HEK293 (cell line): ENCODE data around the gene CNKSR3.

Experiments used
- CTCF ChIA-PET: fragments of 350-600 bp; formaldehyde crosslinking; extraction: SDS; loops from one replicate; lab custom pipeline; 2021; ENCODE audit warnings: antibody characterized with exemption; lab: Yijun Ruan, JAX
- POLR2A ChIA-PET: fragments of 300-600 bp; formaldehyde crosslinking; extraction: SDS; loops from one replicate; lab custom pipeline; 2020; ENCODE audit warnings: antibody characterized with exemption, inconsistent platforms; lab: Yijun Ruan, JAX
- H3K27ac ChIP-seq: fragments of 200-500 bp; sonication (Bioruptor generic); 2 replicates; pipeline ENCODE4 v1.5.1; 2014; ENCODE audit warnings: low read depth, low read length, control low read depth, inconsistent platforms; ENCODE audit errors: extremely low read depth
- H3K36me3 ChIP-seq, 2 experiments: fragments of 200-500 bp in 1 of 2; sonication (Bioruptor generic) in 1 of 2; 1 replicate in 1 of 2; 2 replicates in 1 of 2; pipeline ENCODE4 v1.5.1; 2014 to 2017; ENCODE audit warnings: inconsistent platforms in 2 of 2, low read length in 2 of 2; ENCODE audit not compliant: control insufficient read depth in 2 of 2, insufficient read depth in 1 of 2
- H3K4me1 ChIP-seq: fragments of 200-500 bp; sonication (Bioruptor generic); 2 replicates; pipeline ENCODE4 v1.5.1; 2014; ENCODE audit warnings: mild to moderate bottlenecking, low read length, inconsistent platforms; ENCODE audit not compliant: control insufficient read depth, insufficient read depth
- H3K4me3 ChIP-seq: 2 replicates; pipeline ENCODE4 v1.5.1; 2011; ENCODE audit warnings: low read depth, mild to moderate bottlenecking, control low read depth, low read length, moderate library complexity
- H3K9me3 ChIP-seq: fragments of 200-500 bp; sonication (Bioruptor generic); 2 replicates; pipeline ENCODE4 v1.5.1; 2014; ENCODE audit warnings: low read depth, low read length, inconsistent platforms; ENCODE audit not compliant: control insufficient read depth, insufficient read depth
- EGR2 ChIP-seq: fragments of 450-650 bp; formaldehyde crosslinking; IDR thresholded peaks from 2 replicates; pipeline ENCODE4 v1.5.1; 2016; ENCODE audit warnings: low read depth, missing biosample characterization, missing genetic modification characterization
- KLF16 ChIP-seq: fragments of 450-650 bp; formaldehyde crosslinking; IDR thresholded peaks from 2 replicates; pipeline ENCODE4 v1.5.1; 2017; ENCODE audit warnings: missing biosample characterization, missing genetic modification characterization
- SCRT2 ChIP-seq: fragments of 450-650 bp; formaldehyde crosslinking; IDR thresholded peaks from 2 replicates; pipeline ENCODE4 v1.5.1; 2016; ENCODE audit warnings: missing biosample characterization, missing genetic modification characterization
- ZBTB1 ChIP-seq: fragments of 450-650 bp; formaldehyde crosslinking; IDR thresholded peaks from 2 replicates; pipeline ENCODE4 v1.5.1; 2016; ENCODE audit warnings: missing biosample characterization, missing genetic modification characterization
- ZBTB17 ChIP-seq: fragments of 450-650 bp; formaldehyde crosslinking; IDR thresholded peaks from 2 replicates; pipeline ENCODE4 v1.5.1; 2016; ENCODE audit warnings: missing biosample characterization, missing genetic modification characterization
- ZBTB8A ChIP-seq: fragments of 450-650 bp; formaldehyde crosslinking; IDR thresholded peaks from 2 replicates; pipeline ENCODE4 v1.5.1; 2016; ENCODE audit warnings: missing biosample characterization, missing genetic modification characterization
- ZFHX2 ChIP-seq: fragments of 450-650 bp; formaldehyde crosslinking; conservative IDR thresholded peaks from 2 replicates; pipeline ENCODE4 v1.5.1; 2016; ENCODE audit warnings: missing biosample characterization, missing genetic modification characterization
- ZNF10 ChIP-seq: fragments of 450-650 bp; formaldehyde crosslinking; IDR thresholded peaks from 2 replicates; pipeline ENCODE4 v1.5.1; 2017; ENCODE audit warnings: missing biosample characterization, missing genetic modification characterization
- ZNF19 ChIP-seq: fragments of 450-650 bp; formaldehyde crosslinking; IDR thresholded peaks from 2 replicates; pipeline ENCODE4; 2016; ENCODE audit warnings: missing biosample characterization, missing genetic modification characterization, low read depth
- ZNF324 ChIP-seq: fragments of 450-650 bp; formaldehyde crosslinking; IDR thresholded peaks from 2 replicates; pipeline ENCODE4 v1.5.1; 2016; ENCODE audit warnings: missing biosample characterization, missing genetic modification characterization
- ZNF335 ChIP-seq: fragments of 450-650 bp; formaldehyde crosslinking; conservative IDR thresholded peaks from 2 replicates; pipeline ENCODE4 v1.5.1; 2016; ENCODE audit warnings: missing biosample characterization, missing genetic modification characterization
- ZNF501 ChIP-seq: fragments of 450-650 bp; formaldehyde crosslinking; IDR thresholded peaks from 2 replicates; pipeline ENCODE4 v1.5.1; 2016; ENCODE audit warnings: missing biosample characterization, missing genetic modification characterization
- ZNF514 ChIP-seq: fragments of 450-650 bp; formaldehyde crosslinking; IDR thresholded peaks from 2 replicates; pipeline ENCODE4 v1.5.1; 2016; ENCODE audit warnings: missing biosample characterization, missing genetic modification characterization
- ZNF530 ChIP-seq: fragments of 450-650 bp; formaldehyde crosslinking; IDR thresholded peaks from 2 replicates; pipeline ENCODE4 v1.5.1; 2016; ENCODE audit warnings: low read depth, missing biosample characterization, missing genetic modification characterization
- ZNF555 ChIP-seq: fragments of 450-650 bp; formaldehyde crosslinking; conservative IDR thresholded peaks from 2 replicates; pipeline ENCODE4 v1.5.1; 2017; ENCODE audit warnings: missing biosample characterization, mild to moderate bottlenecking, missing genetic modification characterization, inconsistent platforms
- ZNF670 ChIP-seq: fragments of 450-650 bp; formaldehyde crosslinking; IDR thresholded peaks from 2 replicates; pipeline ENCODE4 v1.5.1; 2016; ENCODE audit warnings: missing biosample characterization, missing genetic modification characterization, low read depth
- ZNF830 ChIP-seq: fragments of 450-650 bp; IDR thresholded peaks from 2 replicates; pipeline ENCODE4 v1.5.0; 2018; ENCODE audit warnings: missing biosample characterization, missing genetic modification characterization, low read depth, mild to moderate bottlenecking, moderate library complexity
- ZSCAN23 ChIP-seq: fragments of 450-650 bp; formaldehyde crosslinking; IDR thresholded peaks from 2 replicates; pipeline ENCODE4 v1.5.1; 2016; ENCODE audit warnings: missing biosample characterization, missing genetic modification characterization
- TF ChIP-seq, protein P1 (sequence below): fragments of 450-650 bp; formaldehyde crosslinking; IDR thresholded peaks from 2 replicates; pipeline ENCODE4 v1.5.1; 2017; ENCODE audit warnings: missing biosample characterization, missing genetic modification characterization
- TF ChIP-seq, protein P2 (sequence below): fragments of 450-650 bp; formaldehyde crosslinking; IDR thresholded peaks from 2 replicates; pipeline ENCODE4 v1.5.1; 2017; ENCODE audit warnings: missing biosample characterization, missing genetic modification characterization
- TF ChIP-seq, protein P3 (sequence below): fragments of 450-650 bp; formaldehyde crosslinking; IDR thresholded peaks from 2 replicates; pipeline ENCODE4 v1.5.1; 2016; ENCODE audit warnings: missing biosample characterization, missing genetic modification characterization
- TF ChIP-seq, protein P4 (sequence below): fragments of 450-650 bp; formaldehyde crosslinking; IDR thresholded peaks from 2 replicates; pipeline ENCODE4 v1.5.1; 2016; ENCODE audit warnings: missing biosample characterization, missing genetic modification characterization, low read depth

CNKSR3 gene

DNA sequence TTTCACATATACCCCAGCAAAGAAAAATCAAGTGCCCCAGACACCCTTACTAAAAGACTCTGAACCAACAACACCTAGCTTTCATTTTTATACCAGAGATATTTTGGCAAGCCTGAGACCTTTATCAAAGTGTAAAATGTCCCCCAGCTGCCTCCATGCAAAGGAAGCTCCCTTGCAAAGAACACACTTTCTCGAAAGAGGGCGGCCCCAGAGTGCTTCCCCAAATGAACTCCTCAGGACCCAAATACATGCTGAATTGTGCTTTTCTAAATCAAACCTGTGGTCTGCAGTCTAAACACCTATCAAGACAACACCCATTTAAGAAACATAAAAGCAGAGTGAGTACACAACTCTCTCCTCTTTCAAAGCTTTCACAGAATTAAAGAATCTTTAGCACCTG, 154.4 kb downstream of the CNKSR3 start:
- H3K9me3 ChIP-seq, result no peaks in the 10 kb centered on the region
- no peaks in the 10 kb centered on the region for H3K4me1 ChIP-seq
- CTCF ChIA-PET, result interaction anchor here (0.6 to 0.7 kb wide), 2 partner anchors 14 to 76 kb away, joined by 3 read pairs; no protein-coding TSS in a partner anchor
- no peak overlapping the region for H3K4me3 ChIP-seq
- no peaks in the 10 kb centered on the region; a peak in 1 of 3 replicates for H3K36me3 ChIP-seq
- TF ChIP-seq ZBTB1 (tag by site-specific recombination) (no peak), ZSCAN23 (tag by site-specific recombination) (no peak), SCRT2 (tag by site-specific recombination) (no peak), ZBTB17 (tag by site-specific recombination) (no peak), ZNF830 (tag by site-specific recombination) (no peak), ZNF10 (tag by site-specific recombination) (no peak)
- TF ChIP-seq, protein P1, sequence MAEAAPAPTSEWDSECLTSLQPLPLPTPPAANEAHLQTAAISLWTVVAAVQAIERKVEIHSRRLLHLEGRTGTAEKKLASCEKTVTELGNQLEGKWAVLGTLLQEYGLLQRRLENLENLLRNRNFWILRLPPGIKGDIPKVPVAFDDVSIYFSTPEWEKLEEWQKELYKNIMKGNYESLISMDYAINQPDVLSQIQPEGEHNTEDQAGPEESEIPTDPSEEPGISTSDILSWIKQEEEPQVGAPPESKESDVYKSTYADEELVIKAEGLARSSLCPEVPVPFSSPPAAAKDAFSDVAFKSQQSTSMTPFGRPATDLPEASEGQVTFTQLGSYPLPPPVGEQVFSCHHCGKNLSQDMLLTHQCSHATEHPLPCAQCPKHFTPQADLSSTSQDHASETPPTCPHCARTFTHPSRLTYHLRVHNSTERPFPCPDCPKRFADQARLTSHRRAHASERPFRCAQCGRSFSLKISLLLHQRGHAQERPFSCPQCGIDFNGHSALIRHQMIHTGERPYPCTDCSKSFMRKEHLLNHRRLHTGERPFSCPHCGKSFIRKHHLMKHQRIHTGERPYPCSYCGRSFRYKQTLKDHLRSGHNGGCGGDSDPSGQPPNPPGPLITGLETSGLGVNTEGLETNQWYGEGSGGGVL (tag by site-specific recombination), result no peak
- POLR2A ChIA-PET, result no interaction called here
- H3K27ac ChIP-seq, result no peak overlapping the region

DNA sequence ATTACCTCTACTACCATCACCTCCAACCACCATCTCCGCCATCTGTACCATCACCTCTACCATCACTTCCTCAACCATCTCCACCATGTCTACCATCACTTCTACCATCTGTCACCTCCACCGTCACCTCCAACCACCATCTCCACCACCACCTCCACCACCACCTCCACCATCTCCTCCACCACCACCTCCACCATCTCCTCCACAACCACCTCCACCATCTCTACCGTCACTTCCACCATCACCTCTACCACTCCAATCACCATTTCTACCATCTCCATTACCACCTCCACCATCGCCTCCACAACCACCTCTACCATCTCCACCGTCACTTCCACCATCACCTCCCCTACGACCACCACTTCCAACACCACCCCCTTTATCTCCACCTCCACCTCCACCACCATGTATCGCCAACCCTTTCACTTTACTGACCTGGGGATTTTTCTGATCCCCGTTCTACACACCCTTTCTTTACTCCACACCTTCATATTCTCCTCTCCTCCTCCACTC, 156.2 kb downstream of the CNKSR3 start:
- no peak for TF ChIP-seq ZNF530
- TF ChIP-seq EGR2 (tag by site-specific recombination), result peak; percentile 76; the same call in 1 of the 2 replicates
- TF ChIP-seq ZFHX2 (tag by site-specific recombination), result peak; percentile 60; the same call in 1 of the 2 replicates
- TF ChIP-seq, protein P2, sequence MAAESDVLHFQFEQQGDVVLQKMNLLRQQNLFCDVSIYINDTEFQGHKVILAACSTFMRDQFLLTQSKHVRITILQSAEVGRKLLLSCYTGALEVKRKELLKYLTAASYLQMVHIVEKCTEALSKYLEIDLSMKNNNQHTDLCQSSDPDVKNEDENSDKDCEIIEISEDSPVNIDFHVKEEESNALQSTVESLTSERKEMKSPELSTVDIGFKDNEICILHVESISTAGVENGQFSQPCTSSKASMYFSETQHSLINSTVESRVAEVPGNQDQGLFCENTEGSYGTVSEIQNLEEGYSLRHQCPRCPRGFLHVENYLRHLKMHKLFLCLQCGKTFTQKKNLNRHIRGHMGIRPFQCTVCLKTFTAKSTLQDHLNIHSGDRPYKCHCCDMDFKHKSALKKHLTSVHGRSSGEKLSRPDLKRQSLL, result peak; percentile 82; the same call in 1 of the 2 replicates
- H3K36me3 ChIP-seq, result no peaks in the 10 kb centered on the region; a peak in 1 of 3 replicates
- ChIA-PET CTCF (interaction anchor here (0.6 to 1.2 kb wide), 2 partner anchors 17 to 200 kb away, joined by 4 to 5 read pairs; no protein-coding TSS in a partner anchor), POLR2A (no interaction called here)
- no peak overlapping the region for H3K4me3 ChIP-seq
- H3K27ac ChIP-seq, result no peak overlapping the region
- no peaks in the 10 kb centered on the region for H3K9me3 ChIP-seq
- H3K4me1 ChIP-seq, result no peaks in the 10 kb centered on the region

DNA sequence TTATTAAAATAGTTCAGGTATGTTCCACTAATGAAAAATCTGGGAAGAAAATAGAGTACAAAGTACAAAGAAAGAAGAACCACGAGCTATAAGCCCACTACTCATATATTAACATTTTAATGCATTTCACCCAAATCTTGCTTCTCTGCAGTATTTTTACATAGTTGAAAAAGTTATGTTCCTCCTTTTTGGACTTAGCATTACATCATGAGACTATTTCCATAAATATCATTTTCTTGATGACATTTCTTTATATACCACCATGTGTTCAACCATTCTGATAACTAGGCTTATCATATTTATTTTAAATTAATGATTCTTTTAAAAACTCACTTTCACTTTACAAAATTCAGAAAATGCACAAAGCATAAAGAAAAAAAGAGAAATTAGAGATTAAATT, 156.9 kb downstream of the CNKSR3 start:
- CTCF ChIA-PET, result no interaction called here
- no peak for TF ChIP-seq ZBTB8A (tag by site-specific recombination)
- no peak for TF ChIP-seq ZNF514 (tag by site-specific recombination)
- TF ChIP-seq ZNF335 (tag by site-specific recombination), result no peak
- TF ChIP-seq, protein P3, sequence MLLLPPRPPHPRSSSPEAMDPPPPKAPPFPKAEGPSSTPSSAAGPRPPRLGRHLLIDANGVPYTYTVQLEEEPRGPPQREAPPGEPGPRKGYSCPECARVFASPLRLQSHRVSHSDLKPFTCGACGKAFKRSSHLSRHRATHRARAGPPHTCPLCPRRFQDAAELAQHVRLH (tag by site-specific recombination), result no peak
- TF ChIP-seq ZNF324 (tag by site-specific recombination), result no peak
- TF ChIP-seq ZNF19 (tag by site-specific recombination), result no peak
- TF ChIP-seq KLF16 (tag by site-specific recombination), result no peak
- TF ChIP-seq, protein P4, sequence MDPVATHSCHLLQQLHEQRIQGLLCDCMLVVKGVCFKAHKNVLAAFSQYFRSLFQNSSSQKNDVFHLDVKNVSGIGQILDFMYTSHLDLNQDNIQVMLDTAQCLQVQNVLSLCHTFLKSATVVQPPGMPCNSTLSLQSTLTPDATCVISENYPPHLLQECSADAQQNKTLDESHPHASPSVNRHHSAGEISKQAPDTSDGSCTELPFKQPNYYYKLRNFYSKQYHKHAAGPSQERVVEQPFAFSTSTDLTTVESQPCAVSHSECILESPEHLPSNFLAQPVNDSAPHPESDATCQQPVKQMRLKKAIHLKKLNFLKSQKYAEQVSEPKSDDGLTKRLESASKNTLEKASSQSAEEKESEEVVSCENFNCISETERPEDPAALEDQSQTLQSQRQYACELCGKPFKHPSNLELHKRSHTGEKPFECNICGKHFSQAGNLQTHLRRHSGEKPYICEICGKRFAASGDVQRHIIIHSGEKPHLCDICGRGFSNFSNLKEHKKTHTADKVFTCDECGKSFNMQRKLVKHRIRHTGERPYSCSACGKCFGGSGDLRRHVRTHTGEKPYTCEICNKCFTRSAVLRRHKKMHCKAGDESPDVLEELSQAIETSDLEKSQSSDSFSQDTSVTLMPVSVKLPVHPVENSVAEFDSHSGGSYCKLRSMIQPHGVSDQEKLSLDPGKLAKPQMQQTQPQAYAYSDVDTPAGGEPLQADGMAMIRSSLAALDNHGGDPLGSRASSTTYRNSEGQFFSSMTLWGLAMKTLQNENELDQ (tag by site-specific recombination), result no peak
- no peak for TF ChIP-seq ZNF670 (tag by site-specific recombination)
- TF ChIP-seq ZNF555 (tag by site-specific recombination), result no peak
- TF ChIP-seq ZSCAN23 (tag by site-specific recombination), result no peak
- TF ChIP-seq ZNF501 (tag by site-specific recombination), result no peak
- Histone ChIP-seq H3K4me1 (no peaks in the 10 kb centered on the region), H3K9me3 (no peaks in the 10 kb centered on the region), H3K36me3 (no peaks in the 10 kb centered on the region; a peak in 1 of 3 replicates), H3K27ac (no peak overlapping the region), H3K4me3 (no peak overlapping the region)
- POLR2A ChIA-PET, result interaction anchor here (0.7 kb wide), 1 partner anchor 198 kb away, joined by 7 read pairs; no protein-coding TSS in a partner anchor
